Naive B cell (primary cell): ENCODE data around the gene SYNGR2. TPM values are rescaled to one million over a fixed set of nuclear protein-coding genes. Genes with fewer than 3 reads are reported as not detected.
"Not testable (repeated sequence)": the region's sequence is repeated elsewhere in the genome, so short reads cannot be mapped to it uniquely, and the experiment has no call there.

ENCODE experiments used
- ATAC-seq, 2 donors: fragments of 150-1000 bp; cut with Tn5 transposase; 2 replicates each; pipeline ENCODE4 v1.10.0; 2021; ENCODE audit warnings: low read depth in 2 of 2, mild to moderate bottlenecking in 2 of 2, moderate library complexity in 2 of 2
- DNase-seq: peaks from one replicate; pipeline ENCODE4 v3.0.0; 2022
- H3K27ac Mint-ChIP-seq, 6 donors: one replicate each; pipeline ENCODE4 v1.8.0; 2020 to 2022; ENCODE audit warnings: mild to moderate bottlenecking in 6 of 6, mixed read lengths in 6 of 6, moderate library complexity in 5 of 6, inconsistent platforms in 2 of 6
- H3K27me3 Mint-ChIP-seq, 3 donors: one replicate each; pipeline ENCODE4 v1.8.0; 2021 to 2022; ENCODE audit warnings: mixed read lengths in 3 of 3, mild to moderate bottlenecking in 1 of 3
- H3K36me3 Mint-ChIP-seq, 2 donors: one replicate each; pipeline ENCODE4 v1.8.0; 2020 to 2022; ENCODE audit warnings: mixed read lengths in 2 of 2, inconsistent platforms in 1 of 2, mild to moderate bottlenecking in 1 of 2
- H3K4me1 Mint-ChIP-seq, 3 donors: one replicate each; pipeline ENCODE4 v1.8.0; 2020 to 2022; ENCODE audit warnings: mixed read lengths in 3 of 3, inconsistent platforms in 1 of 3, mild to moderate bottlenecking in 1 of 3, moderate library complexity in 1 of 3
- H3K4me3 Mint-ChIP-seq, 8 donors: one replicate each; pipeline ENCODE4 v1.8.0; 2020 to 2022; ENCODE audit warnings: mild to moderate bottlenecking in 8 of 8, mixed read lengths in 8 of 8, moderate library complexity in 8 of 8, inconsistent platforms in 2 of 8
- H3K9me3 Mint-ChIP-seq, 7 donors: one replicate each; pipeline ENCODE4 v1.8.0; 2020 to 2022; ENCODE audit warnings: mixed read lengths in 7 of 7, mild to moderate bottlenecking in 5 of 7, inconsistent platforms in 2 of 7, moderate library complexity in 1 of 7
- polyA plus RNA-seq, 6 donors: library from polyadenylated mRNA; unstranded; fragments of 300-500 nt; fragmentation: Illumina TruSeq; gene quantifications; one replicate each; pipeline ENCODE4 v1.2.3, GENCODE V29; 2021; ENCODE audit warnings: low read depth in 6 of 6

SYNGR2 gene
- polyA plus RNA-seq, 6 donors from 2014 or later = 490 to 908 (median 562) TPM

DNA sequence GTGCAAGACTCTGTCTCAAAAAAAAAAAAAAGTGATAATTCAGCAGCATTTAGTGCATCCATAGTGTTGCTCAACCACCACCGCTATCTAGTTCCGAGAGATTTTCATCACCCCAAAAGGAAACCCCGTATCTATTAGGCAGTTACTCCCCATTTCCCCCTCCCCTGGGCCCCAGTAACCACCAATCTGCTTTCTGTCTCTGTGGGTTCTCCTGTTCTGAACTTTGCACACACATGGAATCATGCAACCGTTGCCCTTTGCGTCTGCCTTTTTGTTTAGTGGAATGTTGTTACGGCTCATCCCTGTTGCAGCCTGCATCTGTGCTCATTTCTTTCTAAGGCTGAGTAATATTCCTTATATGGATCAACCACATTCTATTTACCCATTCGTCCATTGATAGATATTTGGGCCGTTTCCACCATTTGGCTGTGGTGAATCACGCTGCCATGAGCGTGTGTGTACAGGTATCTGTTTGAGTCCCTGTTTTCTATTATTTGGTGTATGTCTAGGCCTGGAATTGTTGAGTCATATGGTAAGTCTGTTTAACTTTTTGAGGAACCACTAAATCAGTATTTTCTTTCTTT is 8.7 kb upstream of the SYNGR2 start:
- Mint-ChIP-seq H3K9me3 (no peaks in the 10 kb centered on the region), H3K4me1 (peaks cover 30 to 66% (median 32%) of the 10 kb centered on the region in 3 donors), H3K4me3 (peak overlapping the region in 3 of 8 donors; percentile 1 to 55 (median 3)), H3K27ac (peak overlapping the region in 5 of 6 donors; percentile 14 to 89 (median 55)), H3K36me3 (no peaks in the 10 kb centered on the region), H3K27me3 (no peaks in the 10 kb centered on the region)
- DNase-seq (no peak), ATAC-seq (no peak)

GRCh38 chr17:78163881-78164747 is 4.3 kb upstream of the SYNGR2 start:
- Mint-ChIP-seq H3K9me3 (no peaks in the 10 kb centered on the region), H3K4me1 (peaks cover 22 to 41% (median 37%) of the 10 kb centered on the region in 3 donors), H3K27me3 (no peaks in the 10 kb centered on the region), H3K27ac (peak overlapping the region in 2 of 6 donors; percentile 52 to 92), H3K4me3 (no peak overlapping the region), H3K36me3 (no peaks in the 10 kb centered on the region)
- DNase-seq (no peak), ATAC-seq (no peak)

DNA sequence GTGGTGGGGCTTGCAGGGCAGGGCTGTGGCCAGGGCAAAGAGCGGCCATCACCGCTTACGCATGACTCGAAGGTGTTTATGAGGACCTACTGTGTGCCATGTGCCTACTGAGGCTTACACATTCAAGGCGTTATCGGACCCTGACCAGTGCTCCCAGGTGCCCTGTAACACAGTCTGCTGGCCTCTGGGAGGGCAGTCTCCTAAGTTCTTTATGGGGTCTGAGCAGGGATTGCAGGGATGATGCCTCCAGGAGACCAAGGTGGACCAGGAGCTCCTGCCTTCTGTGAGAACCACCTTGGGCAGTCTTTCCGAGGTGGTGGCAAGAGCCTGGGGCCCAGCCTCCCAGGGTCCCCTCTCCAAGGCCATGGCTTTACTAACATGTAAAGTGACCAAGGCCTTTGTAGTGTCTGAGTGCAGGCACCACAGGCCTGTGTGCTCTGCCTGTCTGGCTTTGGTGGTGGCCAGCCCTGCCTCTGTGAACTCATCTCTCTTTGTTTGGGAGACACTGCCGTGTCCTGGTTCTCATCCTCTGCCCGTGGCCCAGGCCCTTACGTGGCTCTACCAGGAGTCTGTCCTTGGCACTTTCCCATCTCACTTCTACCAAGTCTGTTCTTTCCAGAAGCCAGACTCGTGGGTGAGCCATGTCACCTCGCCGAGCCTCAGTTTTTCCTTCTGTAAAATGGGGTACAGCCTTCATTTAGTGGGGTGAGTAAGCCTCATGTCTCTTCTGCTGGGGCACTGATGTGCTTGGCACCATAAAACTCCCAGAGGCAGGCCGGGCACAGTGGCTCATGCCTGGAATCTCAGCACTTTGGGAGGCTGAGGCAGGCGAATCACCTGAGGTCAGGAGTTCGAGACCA is 3.4 kb upstream of the SYNGR2 start:
- DNase-seq (no peak), ATAC-seq (no peak)
- H3K4me1 Mint-ChIP-seq = peaks cover 17 to 39% (median 38%) of the 10 kb centered on the region in 3 donors
- H3K4me3 Mint-ChIP-seq = peak overlapping the region in 3 of 8 donors; percentile 7 to 63 (median 9)
- no peaks in the 10 kb centered on the region for H3K27me3 Mint-ChIP-seq
- H3K27ac Mint-ChIP-seq = peak overlapping the region in 2 of 6 donors; percentile 38 to 79
- H3K36me3 Mint-ChIP-seq = no peaks in the 10 kb centered on the region
- H3K9me3 Mint-ChIP-seq = no peaks in the 10 kb centered on the region

GRCh38 chr17:78166416-78166815 is 2.0 kb upstream of the SYNGR2 start:
- H3K27me3 Mint-ChIP-seq = no peaks in the 10 kb centered on the region
- H3K4me3 Mint-ChIP-seq = peak overlapping the region in 4 of 8 donors; percentile 45 to 85 (median 50)
- ATAC-seq = no peak
- no peaks in the 10 kb centered on the region for H3K36me3 Mint-ChIP-seq
- H3K4me1 Mint-ChIP-seq = peaks cover 24 to 49% (median 46%) of the 10 kb centered on the region in 3 donors
- H3K9me3 Mint-ChIP-seq = no peaks in the 10 kb centered on the region
- peak overlapping the region in 4 of 6 donors; percentile 5 to 78 (median 44) for H3K27ac Mint-ChIP-seq
- no peak for DNase-seq

DNA sequence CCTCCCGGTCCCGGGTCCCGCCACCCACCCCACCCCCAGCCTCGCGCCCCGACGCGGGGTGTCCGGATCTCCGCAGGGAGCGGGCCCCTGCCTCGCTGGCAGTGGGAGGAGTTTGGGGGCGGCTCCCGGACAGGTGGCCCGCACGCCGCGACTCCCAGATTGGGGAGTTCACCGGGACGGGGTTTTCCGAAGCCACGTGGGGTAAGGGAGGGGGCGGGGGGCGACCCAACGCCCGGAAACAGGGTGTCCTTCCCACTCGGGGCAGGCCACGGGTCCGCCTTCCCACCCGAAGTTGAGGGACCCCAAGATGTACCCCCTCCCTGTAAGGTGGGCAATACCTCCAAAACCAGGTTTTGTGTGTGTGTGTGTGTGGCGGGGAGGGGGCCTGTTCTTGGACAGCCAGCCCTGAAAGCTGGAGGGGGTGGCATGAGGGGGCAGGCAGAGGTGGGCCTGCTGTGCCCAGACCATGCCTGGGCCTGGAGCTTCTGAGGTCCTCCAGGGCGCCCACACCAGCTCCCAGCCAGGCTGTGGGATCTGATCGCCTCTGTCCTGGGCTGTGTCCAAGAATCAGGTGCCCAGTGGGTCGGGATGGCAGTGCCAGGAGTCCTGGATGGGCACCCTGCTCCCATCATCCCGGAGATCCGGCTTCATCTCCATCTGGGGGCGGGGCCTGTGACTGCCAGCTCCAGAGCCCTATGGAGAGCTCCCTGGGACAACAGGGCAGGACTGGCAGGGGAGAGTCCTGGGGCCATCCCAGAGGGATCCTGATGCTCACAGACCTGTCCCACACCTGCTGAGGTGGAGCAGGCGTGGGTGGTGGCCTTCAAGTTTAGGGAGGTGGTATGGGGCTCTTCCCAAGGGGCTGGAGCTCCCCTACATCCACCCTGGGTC is 767 bp downstream of the SYNGR2 start:
- peaks cover 47 to 69% (median 59%) of the 10 kb centered on the region in 3 donors for H3K4me1 Mint-ChIP-seq
- peak overlapping the region; percentile 76 to 90 (median 84) for H3K4me3 Mint-ChIP-seq
- DNase-seq (peak; percentile 67), ATAC-seq (peak; percentile 58 to 64)
- H3K27me3 Mint-ChIP-seq = no peaks in the 10 kb centered on the region
- no peaks in the 10 kb centered on the region for H3K9me3 Mint-ChIP-seq
- peaks cover 0 to 10% of the 10 kb centered on the region in 2 donors for H3K36me3 Mint-ChIP-seq
- H3K27ac Mint-ChIP-seq = peak overlapping the region; percentile 16 to 97 (median 88)

- no peaks in the 10 kb centered on the region for H3K27me3 Mint-ChIP-seq
- H3K4me1 Mint-ChIP-seq = peaks cover 58 to 72% (median 67%) of the 10 kb centered on the region in 3 donors
- DNase-seq = no peak
- no peaks in the 10 kb centered on the region for H3K9me3 Mint-ChIP-seq
- peak overlapping the region; percentile 56 to 99 (median 92) for H3K27ac Mint-ChIP-seq
- H3K36me3 Mint-ChIP-seq = peaks cover 0 to 12% of the 10 kb centered on the region in 2 donors
- peak overlapping the region; percentile 68 to 92 (median 82) for H3K4me3 Mint-ChIP-seq
- no peak for ATAC-seq
These were observed 2.6 kb downstream of the SYNGR2 start for GRCh38 chr17:78170692-78171590.

- not testable (repeated sequence) for H3K27me3 Mint-ChIP-seq, DNase-seq, ATAC-seq, H3K9me3 Mint-ChIP-seq
- peak overlapping the region; percentile 90 to 99 (median 96) for H3K27ac Mint-ChIP-seq
- peak overlapping the region; percentile 63 to 92 (median 87) for H3K4me3 Mint-ChIP-seq
- H3K36me3 Mint-ChIP-seq = peaks cover 0 to 12% of the 10 kb centered on the region in 2 donors
- peaks cover 65 to 80% (median 75%) of the 10 kb centered on the region in 3 donors for H3K4me1 Mint-ChIP-seq
These were observed 3.3 kb downstream of the SYNGR2 start for GRCh38 chr17:78171591-78172248.

DNA sequence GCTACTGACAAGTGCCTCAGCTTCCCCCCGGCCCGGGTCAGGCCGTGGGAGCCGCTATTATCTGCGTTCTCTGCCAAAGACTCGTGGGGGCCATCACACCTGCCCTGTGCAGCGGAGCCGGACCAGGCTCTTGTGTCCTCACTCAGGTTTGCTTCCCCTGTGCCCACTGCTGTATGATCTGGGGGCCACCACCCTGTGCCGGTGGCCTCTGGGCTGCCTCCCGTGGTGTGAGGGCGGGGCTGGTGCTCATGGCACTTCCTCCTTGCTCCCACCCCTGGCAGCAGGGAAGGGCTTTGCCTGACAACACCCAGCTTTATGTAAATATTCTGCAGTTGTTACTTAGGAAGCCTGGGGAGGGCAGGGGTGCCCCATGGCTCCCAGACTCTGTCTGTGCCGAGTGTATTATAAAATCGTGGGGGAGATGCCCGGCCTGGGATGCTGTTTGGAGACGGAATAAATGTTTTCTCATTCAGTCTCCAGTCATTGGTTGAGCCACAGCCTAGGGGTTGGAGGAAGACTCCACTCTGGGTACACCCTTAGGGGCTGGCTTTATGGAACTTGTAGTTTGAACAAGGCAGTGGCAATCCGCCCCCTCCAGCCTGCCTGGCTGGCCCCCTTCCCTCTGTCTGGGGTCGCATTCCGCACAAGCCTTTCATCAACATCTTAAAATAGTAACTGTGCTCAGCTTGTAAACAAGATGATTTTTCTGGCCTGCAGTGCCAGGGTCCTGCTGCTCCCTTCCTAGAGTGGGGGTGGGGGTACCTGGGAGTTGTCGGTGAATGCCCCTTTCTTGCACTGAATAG is 4.1 kb downstream of the SYNGR2 start:
- H3K9me3 Mint-ChIP-seq = no peaks in the 10 kb centered on the region
- peaks cover 0 to 12% of the 10 kb centered on the region in 2 donors for H3K36me3 Mint-ChIP-seq
- DNase-seq (peak; percentile 47), ATAC-seq (no peak)
- peak overlapping the region; percentile 76 to 92 (median 87) for H3K4me3 Mint-ChIP-seq
- no peaks in the 10 kb centered on the region for H3K27me3 Mint-ChIP-seq
- H3K27ac Mint-ChIP-seq = peak overlapping the region; percentile 90 to 99 (median 96)
- H3K4me1 Mint-ChIP-seq = peaks cover 70 to 85% (median 81%) of the 10 kb centered on the region in 3 donors

- H3K36me3 Mint-ChIP-seq = peaks cover 0 to 12% of the 10 kb centered on the region in 2 donors
- H3K4me3 Mint-ChIP-seq = peak overlapping the region; percentile 76 to 92 (median 87)
- H3K27ac Mint-ChIP-seq = peak overlapping the region; percentile 94 to 99 (median 98)
- ATAC-seq (peak; percentile 35 to 48), DNase-seq (peak; percentile 64)
- peaks cover 66 to 81% (median 76%) of the 10 kb centered on the region in 3 donors for H3K4me1 Mint-ChIP-seq
- no peaks in the 10 kb centered on the region for H3K27me3 Mint-ChIP-seq
- H3K9me3 Mint-ChIP-seq = no peaks in the 10 kb centered on the region
These were observed 4.8 kb downstream of the SYNGR2 start for GRCh38 chr17:78173097-78173715.

DNA sequence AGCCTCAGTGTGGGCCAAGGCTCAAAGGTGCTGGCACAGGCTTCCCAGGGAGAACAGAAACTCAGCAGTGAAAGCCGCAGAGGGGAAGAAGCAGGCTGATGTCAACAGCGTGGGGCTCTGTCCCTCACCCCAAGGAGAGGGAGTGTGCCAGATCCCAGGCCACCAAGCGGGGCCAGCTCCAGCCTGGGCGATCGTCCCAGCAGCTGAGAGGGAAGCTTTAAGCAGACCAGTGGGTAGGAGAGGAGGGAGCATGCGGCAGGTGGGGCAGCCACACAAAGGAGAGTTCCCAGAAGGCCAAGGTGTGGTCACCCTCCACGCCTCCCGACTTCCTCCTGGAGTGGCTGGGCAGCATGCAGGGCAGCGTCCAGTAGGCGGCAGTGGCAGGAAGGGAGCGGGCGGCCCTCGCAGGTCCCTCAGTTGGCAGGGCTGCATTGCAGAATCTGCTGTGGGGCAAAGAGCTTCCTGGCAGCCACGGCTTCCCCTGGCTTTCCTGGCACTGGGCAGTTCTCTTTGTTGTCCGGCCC is 6.0 kb downstream of the SYNGR2 start:
- no peaks in the 10 kb centered on the region for H3K27me3 Mint-ChIP-seq
- no peaks in the 10 kb centered on the region for H3K9me3 Mint-ChIP-seq
- peak overlapping the region in 7 of 8 donors; percentile 76 to 92 (median 87) for H3K4me3 Mint-ChIP-seq
- ATAC-seq = peak; percentile 21 to 32
- no peak for DNase-seq
- peak overlapping the region; percentile 94 to 99 (median 98) for H3K27ac Mint-ChIP-seq
- H3K4me1 Mint-ChIP-seq = peaks cover 66 to 80% (median 77%) of the 10 kb centered on the region in 3 donors
- H3K36me3 Mint-ChIP-seq = peaks cover 0 to 12% of the 10 kb centered on the region in 2 donors
